C4-2B (cell line): ENCODE measurements around the gene KCTD14.
A peak's percentile ranks its signal among the peaks of the same experiment; 100 is the strongest.

Source experiments
- H3K27ac ChIP-seq: fragments of 450-650 bp; 2 replicates; pipeline ENCODE4 v1.5.1; 2017
- ZFX ChIP-seq: fragments of 450-650 bp; IDR thresholded peaks from 2 replicates; pipeline ENCODE4 v1.6.1; 2017
- TF ChIP-seq, protein P1 (sequence below): fragments of 450-650 bp; conservative IDR thresholded peaks from 2 replicates; pipeline ENCODE4 v1.5.1; 2017; ENCODE audit warnings: mild to moderate bottlenecking

The KCTD14 gene

DNA sequence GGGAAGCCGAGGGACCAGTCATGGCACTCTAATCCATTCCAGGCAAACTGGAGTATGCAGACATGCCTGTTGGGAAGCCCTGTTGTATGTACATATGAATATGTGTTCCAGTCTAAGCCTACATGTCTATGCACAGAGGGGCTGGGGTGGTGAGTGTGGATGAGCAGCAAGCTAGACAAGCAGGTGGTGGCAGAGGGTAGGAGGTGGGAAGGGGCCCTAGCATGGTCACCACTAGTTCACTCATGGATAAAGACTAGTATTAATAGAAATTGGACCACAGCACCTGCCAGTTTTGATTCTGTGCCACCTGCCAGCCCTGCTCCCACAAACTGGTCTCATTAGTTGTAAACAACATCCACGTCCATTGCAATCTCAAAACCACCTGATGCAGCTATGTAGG lies 42.1 kb upstream of the KCTD14 start:
- TF ChIP-seq, protein P1, sequence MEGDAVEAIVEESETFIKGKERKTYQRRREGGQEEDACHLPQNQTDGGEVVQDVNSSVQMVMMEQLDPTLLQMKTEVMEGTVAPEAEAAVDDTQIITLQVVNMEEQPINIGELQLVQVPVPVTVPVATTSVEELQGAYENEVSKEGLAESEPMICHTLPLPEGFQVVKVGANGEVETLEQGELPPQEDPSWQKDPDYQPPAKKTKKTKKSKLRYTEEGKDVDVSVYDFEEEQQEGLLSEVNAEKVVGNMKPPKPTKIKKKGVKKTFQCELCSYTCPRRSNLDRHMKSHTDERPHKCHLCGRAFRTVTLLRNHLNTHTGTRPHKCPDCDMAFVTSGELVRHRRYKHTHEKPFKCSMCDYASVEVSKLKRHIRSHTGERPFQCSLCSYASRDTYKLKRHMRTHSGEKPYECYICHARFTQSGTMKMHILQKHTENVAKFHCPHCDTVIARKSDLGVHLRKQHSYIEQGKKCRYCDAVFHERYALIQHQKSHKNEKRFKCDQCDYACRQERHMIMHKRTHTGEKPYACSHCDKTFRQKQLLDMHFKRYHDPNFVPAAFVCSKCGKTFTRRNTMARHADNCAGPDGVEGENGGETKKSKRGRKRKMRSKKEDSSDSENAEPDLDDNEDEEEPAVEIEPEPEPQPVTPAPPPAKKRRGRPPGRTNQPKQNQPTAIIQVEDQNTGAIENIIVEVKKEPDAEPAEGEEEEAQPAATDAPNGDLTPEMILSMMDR: no peak
- TF ChIP-seq ZFX: no peak
- no peak overlapping the region for H3K27ac ChIP-seq

DNA sequence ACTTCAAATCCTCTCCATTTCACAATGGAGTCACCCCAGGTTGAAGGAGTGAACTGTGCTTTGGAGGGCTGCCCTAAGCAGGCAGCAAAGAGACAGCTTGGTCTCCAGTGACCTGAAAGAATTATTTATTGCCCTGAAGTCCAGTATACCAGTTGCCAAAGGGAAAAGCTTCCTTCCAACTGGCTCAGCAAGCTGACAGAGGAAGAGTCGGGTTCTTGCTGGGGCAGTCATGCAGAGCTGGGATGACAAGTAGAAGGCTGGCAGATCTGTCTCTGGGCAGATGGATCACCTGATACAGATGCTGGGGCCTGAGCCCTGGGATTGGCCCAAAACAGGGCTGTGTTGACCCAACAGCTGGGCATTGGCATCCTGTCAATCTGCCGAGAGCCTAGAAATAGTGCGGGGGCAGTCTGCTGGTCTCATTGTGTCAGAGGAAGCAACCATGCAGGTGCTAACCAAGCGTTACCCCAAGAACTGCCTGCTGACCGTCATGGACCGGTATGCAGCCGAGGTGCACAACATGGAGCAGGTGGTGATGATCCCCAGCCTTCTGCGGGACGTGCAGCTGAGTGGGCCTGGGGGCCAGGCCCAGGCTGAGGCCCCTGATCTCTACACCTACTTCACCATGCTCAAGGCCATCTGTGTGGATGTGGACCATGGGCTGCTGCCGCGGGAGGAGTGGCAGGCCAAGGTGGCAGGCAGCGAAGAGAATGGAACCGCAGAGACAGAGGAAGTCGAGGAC lies 40.5 kb upstream of the KCTD14 start, which contains the start of gene THRSP:
Gene THRSP, plus strand, starts transcription at position 422 of the 742 bp plus-strand sequence. Its CDS starts 21 bp downstream, at position 443.
- H3K27ac ChIP-seq: peak within 1 kb of the TSS; percentile 75
- no peak for TF ChIP-seq ZFX
- TF ChIP-seq, protein P1: no peak

- no peak for TF ChIP-seq ZFX
- TF ChIP-seq, protein P1: no peak
- H3K27ac ChIP-seq: peak overlapping the region; percentile 75
Observed at GRCh38 chr11:78062671-78063070, 39.6 kb upstream of the KCTD14 start.

DNA sequence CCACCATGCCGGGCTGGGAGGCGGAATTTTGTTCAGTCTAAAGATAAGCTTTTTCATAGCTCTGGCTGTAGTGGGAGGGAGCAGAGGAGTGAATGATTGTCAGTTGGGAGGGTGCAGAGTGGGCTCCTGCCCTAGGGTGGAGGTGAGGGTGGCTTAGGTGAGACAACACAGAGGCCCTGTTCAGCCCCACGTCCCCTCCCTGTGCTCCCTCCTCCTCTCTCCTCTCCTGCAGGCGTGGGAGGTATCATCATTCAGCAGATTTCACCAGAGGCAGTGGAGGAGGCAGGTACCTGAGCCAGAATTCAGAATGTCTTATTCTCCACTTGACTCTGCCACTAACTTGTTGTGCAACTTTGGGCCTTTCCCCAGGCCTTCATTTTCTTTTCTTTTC lies 38.8 kb upstream of the KCTD14 start:
- TF ChIP-seq ZFX: no peak
- TF ChIP-seq, protein P1: no peak

DNA sequence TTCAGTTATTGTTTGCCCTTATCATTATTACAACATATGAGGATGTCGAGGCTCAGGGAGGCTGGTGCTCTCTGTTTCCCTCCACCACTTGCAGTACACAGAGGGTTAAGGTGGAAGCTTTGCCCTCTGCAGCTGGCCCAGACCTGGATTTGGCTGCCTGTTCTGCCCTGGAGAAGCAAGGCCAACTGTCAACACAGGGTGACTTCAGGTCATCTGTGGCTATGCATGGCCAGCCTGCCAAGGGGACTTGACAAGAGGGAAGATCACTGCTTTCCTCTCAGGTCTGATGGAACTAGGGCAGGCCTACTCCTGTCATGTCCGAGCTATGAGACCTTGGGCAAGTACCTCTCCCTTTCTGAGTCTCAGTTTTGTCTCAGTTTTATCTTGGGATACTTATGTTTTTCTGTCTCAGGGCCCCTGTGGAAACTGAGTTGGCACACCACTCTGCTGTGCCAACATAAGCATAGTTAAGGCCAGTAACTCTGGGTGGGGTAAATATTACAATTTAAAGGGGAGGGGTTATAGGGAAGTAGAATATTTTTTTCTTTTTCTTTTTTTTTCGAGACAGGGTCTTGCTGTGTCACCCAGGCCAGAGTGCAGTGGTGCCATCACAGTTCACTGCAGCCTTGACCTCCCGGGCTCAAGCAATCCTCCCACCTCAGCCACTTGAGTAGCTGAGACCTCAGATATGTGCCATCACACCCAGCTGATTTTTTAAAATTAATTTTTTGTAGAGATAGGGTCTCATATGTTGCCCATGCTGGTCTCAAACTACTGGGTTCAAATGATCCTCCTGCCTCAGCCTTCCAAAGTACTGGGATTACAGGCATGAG lies 38.2 kb upstream of the KCTD14 start:
- peak overlapping the region; percentile 75 for H3K27ac ChIP-seq

More for the DNA sequence above, 38.8 kb upstream of the KCTD14 start:
- H3K27ac ChIP-seq: peak overlapping the region; percentile 75

GRCh38 chr11:78060533-78060932 lies 37.5 kb upstream of the KCTD14 start:
- H3K27ac ChIP-seq: peak overlapping the region; percentile 75
- TF ChIP-seq, protein P1: no peak
- TF ChIP-seq ZFX: no peak

More for the DNA sequence above, 38.2 kb upstream of the KCTD14 start:
- TF ChIP-seq ZFX: peak; percentile 28; the same call in 1 of the 2 replicates
- TF ChIP-seq, protein P1: no peak

GRCh38 chr11:78059749-78060328 lies 36.8 kb upstream of the KCTD14 start:
- peak overlapping the region; percentile 75 for H3K27ac ChIP-seq
